Middle frontal gyrus (tissue), 1 donor: ENCODE results near the gene LCN15.
"Not testable (repeated sequence)": the region's sequence is repeated elsewhere in the genome, so short reads cannot be mapped to it uniquely, and the experiment has no call there.

ENCODE experiments used
- DNase-seq: peaks from one replicate; pipeline ENCODE4 v3.0.0-alpha.2; 2015; ENCODE audit warnings: low spot score; ENCODE audit errors: extremely low spot score

Gene LCN15

DNA sequence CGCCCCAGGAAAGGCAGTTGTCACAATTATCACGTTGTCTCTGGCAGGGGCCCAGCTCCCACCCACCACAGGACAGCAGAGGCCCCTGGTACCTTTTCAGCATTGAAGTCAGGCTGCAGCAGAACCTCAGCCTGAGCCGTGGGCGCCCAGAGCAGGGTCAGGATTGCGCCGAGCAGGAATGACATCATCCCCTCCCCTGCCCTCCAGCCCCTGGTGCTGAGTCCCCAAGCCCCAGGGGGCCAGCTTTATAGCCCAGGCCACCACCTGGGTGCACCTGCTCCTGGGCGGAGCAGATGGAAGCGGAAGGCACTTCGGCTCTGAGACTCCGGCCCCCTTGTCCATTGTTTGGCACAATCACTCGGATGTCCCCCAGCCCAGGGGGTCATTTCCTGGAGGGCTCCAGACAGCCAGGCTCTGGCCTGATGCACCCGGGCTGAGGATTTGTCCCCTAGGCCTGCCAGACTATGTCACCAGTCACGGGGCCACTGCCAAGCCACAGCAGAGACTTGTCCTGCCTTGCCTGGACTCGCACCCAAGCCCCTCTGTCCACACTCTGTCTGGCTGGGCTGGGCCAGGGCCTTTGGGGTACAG is at the start of gene LCN15:
Gene LCN15, minus strand, starts transcription at position 218 of the 591 bp plus-strand sequence. Its CDS starts 30 bp downstream, at position 188.
- no peak for DNase-seq

- no peak for DNase-seq
These were observed 44.5 kb upstream of the LCN15 start for GRCh38 chr9:136808806-136809158.

DNA sequence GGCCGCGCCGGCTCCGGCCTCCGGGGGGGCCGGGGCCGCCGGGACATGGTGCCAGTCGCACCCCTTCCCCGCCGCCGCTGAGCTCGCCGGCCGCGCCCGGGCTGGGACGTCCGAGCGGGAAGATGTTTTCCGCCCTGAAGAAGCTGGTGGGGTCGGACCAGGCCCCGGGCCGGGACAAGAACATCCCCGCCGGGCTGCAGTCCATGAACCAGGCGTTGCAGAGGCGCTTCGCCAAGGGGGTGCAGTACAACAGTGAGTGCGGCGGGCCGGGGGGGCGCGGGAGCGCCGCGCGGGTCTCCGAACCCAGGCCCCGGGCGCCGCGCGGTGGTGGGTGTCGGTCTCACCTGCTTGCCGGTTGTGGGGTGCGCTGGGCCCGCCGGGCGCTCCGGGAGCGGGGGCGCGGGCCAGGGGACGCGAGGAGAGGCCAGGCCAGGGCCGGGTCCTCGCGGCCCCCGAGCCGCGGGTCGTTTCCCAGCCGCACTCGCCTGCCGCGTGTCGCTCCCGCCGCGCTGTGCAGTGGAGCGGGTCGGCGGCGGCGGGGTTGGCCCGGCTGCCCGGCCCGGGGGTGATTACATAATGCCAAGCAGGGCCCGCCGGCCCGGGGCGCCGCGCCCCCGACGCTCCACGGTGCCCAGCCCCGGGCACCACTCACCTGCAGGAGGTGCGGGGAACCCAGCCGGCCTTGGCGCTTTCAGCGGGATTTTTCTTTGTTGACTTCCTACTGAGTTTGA is 43.9 kb upstream of the LCN15 start:
- DNase-seq, result no peak

DNA sequence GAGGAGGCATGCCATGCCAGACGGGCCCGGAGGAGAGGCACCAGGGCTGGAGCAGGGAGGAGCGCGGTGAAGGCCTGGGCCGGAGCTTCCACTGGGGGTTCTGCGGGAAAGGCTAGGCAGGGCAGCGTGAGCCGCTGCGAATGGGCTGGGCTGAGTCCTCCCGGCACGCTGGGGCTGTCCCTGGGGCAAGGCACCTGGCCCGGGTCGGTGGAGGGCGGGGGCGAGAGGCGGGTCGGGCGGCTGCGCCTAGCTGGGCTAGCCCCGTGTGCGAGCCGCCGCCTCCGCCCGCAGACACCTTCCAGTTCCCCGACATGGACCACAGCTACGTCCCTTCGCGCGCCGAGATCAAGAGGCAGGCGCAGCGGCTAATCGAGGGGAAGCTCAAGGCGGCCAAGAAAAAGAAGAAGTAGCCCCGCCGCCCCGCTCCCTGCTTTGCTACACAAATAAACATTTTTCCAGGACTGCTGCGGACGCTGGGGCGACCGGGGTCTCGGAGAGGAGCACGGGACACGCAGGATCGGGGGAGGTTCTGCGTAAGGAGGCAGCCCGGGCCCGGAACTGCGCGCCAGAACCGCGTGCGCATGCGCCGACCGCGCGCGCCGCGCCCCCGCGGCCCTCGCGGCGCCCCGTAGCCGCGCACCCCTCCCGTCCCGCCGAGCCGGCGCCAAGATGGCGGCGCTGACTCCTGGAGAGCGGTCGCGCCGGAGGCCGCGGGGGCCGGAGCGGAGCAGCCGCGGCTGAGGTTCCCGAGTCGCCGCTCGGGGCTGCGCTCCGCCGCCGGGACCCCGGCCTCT is 43.2 kb upstream of the LCN15 start, which contains the start of gene RABL6:
Gene RABL6, plus strand, starts transcription at position 668 of the 794 bp plus-strand sequence. CDS start 249 bp downstream, outside the sequence.
- DNase-seq, result no peak

DNA sequence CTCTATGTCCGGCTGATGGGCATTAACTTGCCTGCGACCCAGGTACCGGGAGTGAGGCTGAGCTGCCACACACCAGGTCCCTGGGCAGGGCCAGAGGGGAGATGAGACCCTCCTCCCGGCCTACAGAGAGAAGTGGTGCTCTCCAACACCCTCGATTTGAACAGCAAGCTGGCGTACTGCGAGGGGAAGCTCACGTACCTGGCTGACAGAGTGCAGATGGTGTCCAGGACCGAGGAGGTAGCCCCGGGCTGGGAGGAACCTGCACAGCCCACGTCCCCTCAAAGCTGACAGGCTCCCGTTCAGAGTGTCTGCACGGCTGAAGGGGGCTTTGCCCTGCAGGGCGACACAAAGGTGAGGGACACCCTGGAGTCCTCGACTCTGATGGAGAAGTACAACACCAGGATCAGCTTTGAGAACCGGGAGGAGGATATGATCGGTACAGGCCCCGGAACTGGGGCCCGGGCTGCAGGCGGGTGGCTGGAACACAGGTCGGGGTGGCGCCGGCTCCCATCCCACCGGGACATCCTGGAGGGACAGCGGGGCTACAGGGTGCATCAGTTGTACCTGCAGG is 42.4 kb upstream of the LCN15 start:
- DNase-seq, result no peak

GRCh38 chr9:136806067-136806466 is 41.7 kb upstream of the LCN15 start:
- no peak for DNase-seq

DNA sequence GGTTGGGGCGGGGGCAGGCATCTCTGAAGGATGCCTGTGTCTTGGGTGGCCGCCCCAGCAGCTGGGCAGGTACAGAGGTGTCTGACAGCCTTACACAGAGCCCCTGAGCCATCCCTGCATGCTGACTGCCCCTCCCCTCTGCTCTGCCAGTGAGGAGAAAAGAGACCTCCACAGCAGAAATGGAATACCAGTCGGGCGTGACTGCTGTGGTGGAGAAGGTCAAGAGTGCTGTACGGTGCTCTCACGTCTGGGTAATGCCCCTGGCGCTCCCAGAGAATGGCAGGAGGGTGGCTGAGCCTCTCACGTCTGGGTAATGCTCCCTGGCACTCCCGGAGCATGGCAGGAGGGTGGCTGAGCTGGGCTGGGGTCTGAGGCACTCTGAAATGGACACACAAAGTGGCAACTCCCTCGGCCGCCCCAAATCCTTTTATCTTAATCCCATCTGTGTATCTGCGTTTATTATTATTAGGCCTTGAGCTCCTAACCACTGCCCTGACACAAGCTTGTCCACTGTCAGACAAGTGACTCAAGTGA is 41.0 kb upstream of the LCN15 start:
- no peak for DNase-seq

- no peak for DNase-seq
These were observed 40.3 kb upstream of the LCN15 start for GRCh38 chr9:136804509-136805206.

DNA sequence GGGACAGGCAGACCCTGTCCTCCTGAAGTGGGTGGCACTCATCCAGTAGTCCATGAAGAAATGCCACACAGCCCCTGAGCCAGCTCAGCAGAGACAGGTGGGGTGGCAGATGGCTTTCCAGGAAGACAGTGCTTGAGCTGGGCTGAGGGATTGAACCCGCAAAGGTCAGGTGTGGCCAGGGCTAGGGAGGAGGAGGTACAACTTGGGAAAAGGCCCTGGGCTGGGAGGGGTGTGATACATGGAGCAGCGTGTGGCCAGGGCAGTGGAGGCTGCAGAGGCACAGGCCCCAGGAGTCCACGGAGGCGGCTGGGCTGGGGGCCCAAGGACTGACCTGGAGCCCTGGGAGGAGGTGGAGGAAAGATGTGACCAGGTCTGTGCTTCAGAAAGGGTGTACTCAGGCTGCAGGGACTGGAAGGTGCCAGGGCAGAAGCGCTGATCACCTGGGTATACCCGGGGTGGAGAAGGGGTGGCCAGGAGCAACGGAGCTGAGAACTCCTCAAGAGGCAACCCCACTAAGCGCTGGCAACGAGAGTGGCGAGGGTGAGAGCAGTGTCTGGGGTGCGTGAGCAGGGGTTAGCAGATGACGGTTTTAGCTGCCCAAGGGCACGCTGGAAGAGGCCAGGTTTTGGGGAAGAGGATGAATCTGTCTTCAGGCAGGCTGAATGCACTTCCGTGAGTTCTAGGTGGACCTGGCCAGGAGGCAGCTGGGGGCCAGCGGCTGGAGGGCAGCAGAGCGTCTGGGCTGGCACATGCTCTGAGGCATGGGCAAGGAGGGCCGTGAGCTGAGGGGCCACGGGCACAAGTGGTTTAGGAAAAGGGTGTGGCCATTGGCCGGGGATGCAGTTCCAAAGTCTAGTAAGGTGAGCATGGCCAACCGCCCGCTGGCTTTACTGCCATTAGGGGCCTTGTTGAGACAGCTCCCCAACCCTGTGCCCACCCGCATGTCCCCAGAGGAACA is 39.5 kb upstream of the LCN15 start:
- no peak for DNase-seq

DNA sequence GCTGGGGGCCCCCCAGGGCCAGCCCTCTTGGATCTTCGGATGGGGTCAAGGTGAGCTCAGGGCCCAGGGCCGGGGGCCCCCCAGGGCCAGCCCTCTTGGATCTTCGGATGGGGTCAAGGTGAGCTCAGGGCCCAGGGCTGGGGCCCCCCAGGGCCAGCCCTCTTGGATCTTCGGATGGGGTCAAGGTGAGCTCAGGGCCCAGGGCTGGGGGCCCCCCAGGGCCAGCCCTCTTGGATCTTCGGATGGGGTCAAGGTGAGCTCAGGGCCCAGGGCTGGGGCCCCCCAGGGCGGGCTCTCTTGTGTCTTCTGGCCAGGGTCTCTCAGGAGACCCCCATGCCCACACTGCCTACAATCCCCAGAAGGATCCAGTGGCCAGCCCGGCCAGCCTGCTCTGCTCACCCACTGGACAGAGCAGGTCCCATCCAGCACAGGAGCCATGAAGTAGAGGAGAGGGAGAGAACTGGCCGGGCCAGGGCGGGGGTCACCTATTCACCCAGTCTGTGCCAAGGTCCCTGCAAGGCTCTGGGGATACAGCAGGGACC is 38.8 kb upstream of the LCN15 start:
- DNase-seq, result not testable (repeated sequence)

DNA sequence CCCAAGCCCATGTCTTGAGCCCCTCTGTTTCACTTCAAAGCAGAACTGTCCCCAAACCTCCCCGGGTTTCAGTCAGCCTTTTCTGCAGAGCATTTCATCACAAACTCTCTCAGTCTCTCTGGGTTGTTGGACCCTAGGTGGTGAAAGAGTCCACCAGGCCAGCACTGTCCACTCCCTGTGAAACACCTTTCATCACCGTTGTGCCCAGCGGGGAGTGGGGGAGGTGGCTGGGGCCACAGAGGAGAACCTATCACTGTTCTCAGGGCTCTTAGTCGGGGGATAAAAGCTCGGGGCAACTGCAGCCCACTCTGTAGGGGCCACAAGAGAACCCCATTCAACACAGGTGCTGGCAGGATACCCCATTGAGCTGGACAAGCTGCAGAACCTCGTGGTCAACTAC is 38.0 kb upstream of the LCN15 start:
- no peak for DNase-seq

DNA sequence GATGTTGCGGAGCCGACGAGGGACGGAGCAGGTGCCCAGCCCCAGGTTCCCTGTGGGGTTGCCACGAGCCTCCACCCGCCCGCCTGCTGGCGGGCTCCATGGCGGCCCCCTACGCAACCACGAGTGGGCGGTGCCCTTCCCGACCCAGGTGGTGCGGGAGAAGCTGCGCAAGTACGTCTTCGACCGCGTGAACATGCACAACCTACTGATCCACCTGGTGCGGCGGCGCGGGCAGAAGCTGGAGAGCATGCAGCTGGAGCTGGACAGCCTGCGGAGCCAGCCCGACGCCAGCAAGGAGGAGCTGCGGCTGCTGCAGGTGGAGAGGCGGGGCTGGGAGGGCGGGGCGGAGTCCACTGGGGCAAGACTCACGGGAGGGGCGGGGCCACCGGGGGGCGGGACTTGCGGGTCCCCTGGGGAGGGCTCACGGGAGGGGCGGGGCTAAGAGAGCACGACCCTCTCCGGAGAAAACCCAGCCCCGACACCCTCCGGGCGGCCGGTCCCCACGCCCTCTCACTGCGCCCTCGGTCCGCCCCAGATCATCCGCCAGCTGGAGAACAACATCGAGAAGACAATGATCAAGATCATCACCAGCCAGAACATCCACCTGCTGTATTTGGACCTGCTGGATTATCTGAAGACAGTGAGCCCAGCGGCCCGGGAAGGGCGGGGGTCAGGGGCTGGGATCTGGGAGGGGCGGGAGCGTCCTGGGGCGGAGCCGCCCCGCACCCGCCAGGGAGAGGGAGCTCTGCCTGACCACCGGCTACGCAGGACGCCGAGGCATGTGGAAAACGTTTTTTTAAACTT is 35.7 kb upstream of the LCN15 start:
- DNase-seq, result no peak

DNA sequence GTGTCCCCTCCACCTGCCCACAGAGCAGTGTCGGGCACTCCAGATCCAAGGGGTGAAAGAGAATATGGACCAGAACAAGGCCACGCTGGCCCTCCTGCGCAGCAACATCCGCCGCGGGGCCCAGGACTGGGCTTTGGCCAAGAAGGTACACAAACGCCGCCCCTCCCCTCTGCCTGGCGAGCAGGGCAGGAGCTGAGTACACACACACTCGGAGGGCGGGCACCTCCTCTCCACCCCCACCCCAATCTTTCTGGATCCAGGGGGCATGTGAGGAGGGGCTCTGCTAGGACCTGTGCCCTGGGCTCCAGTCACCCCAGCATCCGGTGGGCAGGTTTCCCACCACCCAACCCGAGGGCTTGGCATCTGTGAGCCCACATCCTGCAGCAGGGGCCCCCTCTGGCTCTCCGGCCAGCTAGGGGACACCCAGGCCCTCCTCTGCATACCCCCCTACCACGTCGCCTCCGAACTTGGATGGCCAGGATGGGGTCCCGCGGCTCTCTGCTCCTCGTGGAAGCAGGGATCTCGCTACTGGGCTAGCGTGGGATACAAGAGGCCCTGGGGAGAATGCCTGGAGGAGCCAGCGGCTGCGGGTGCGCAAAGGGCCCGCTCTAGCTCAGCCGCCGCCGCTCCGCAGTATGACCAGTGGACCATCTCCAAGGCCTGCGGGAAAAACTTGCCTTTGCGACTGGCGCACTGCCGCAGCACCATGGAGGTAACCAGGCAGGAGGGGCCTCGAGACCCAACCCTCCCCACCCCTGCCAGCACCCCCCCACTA is 34.9 kb upstream of the LCN15 start:
- DNase-seq, result no peak

DNA sequence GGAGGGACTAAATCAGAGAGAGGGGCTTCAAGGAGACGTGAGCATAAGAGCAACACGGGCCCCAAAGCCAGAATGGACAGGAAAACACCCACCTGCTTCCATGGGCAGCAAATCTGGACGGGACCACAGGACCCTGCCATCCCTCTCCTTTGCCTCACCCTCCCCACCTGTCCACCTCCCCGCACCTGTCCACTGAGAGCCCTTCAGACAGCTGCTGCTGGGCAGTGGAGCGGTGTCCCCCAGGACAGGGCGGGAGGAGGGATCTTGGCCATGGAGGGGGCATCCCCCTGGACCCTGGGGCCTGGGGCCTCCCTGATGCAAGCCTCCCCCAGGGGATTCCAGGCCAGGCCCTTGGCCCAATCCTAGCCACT is 34.4 kb upstream of the LCN15 start:
- no peak for DNase-seq

DNA sequence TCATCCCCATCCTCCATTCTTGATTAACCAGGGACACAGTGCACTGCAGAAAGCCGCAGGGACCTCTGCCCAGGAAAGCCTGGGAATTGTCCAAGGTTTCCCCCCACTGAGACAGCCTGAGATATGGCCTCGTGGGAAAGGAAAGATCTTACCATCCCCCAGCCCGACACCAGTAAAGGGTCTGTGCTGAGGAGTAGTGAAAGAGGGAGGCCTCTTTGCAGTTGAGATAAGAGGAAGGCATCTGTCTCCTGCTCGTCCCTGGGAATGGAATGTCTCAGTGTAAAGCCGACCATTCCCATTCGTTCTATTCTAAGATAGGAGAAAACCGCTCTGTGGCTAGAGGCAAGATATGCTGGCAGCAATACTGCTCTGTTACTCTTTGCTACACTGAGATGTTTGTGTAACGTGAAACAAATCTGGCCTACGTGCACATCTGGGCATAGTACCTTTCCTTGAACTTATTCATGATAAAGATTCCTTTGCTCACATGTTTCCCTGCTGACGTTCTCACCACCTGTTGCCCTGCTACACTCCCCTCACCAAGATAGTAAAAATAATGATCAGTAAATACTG is 32.5 kb upstream of the LCN15 start:
- DNase-seq, result not testable (repeated sequence)

DNA sequence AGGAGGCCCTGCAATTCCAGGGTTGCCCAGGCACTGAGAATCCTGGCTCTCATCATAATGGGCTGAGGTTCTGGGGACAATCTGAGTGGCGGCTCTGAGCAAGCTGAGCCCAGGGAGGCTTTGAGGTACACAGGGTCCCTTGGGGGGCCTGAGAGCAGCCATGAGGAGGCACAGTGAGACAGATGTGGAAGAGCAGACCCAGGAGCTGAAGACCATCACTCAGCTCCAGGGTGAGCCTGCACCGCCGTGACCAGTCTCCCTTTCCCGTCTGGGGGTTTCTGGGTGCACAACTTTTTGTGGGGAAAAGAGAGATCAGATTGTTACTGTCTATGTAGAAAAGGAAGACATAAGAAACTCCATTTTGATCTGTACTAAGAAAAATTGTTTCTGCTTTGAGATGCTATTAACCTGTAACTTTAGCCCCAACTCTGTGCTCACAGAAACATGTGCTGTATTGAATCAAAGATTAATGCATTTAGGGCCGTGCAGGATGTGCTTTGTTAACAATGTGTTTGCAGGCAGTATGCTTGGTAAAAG is 32.0 kb upstream of the LCN15 start, which contains the start of gene CCDC183:
Gene CCDC183, plus strand, starts transcription at position 101 of the 537 bp plus-strand sequence. Its CDS starts 60 bp downstream, at position 161.
- DNase-seq, result no peak

DNA sequence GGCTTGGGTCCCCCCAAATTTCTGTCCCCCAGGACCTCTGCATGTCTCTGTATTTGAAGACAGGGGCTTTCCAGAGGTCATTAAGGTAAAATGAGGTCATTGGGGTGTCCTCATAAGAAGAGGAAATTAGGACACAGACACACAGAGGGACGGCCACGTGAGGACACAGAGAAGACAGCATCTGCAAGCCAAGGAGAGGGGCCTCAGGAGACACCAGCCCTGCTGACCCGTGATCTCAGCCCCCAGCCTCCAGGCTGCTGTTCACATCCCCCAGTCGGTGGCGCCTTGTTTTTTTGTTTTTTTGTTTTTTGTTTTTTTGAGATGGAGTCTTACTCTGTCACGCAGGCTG is 30.7 kb upstream of the LCN15 start:
- no peak for DNase-seq
